Osteocyte (in vitro differentiated cells): ENCODE results near the gene RAD18. TPM values are rescaled to one million over a fixed set of nuclear protein-coding genes. Genes with fewer than 3 reads are reported as not detected.

ENCODE experiments used
- DNase-seq: peaks from one replicate; pipeline ENCODE4 v3.0.0; 2021; ENCODE audit warnings: mixed read lengths; ENCODE audit not compliant: unreplicated experiment; ENCODE audit errors: extremely low spot score
- H3K27ac Mint-ChIP-seq: one replicate; pipeline ENCODE4 v1.8.0; 2021; ENCODE audit warnings: mild to moderate bottlenecking, mixed read lengths; ENCODE audit not compliant: unreplicated experiment
- H3K27me3 Mint-ChIP-seq: one replicate; pipeline ENCODE4 v1.8.0; 2021; ENCODE audit warnings: mixed read lengths; ENCODE audit not compliant: unreplicated experiment
- H3K36me3 Mint-ChIP-seq: one replicate; pipeline ENCODE4 v1.8.0; 2021; ENCODE audit warnings: mixed read lengths; ENCODE audit not compliant: unreplicated experiment
- H3K4me1 Mint-ChIP-seq: one replicate; pipeline ENCODE4 v1.8.0; 2021; ENCODE audit warnings: mixed read lengths; ENCODE audit not compliant: unreplicated experiment
- H3K4me3 Mint-ChIP-seq: one replicate; pipeline ENCODE4 v1.8.0; 2021; ENCODE audit warnings: mild to moderate bottlenecking, moderate library complexity, mixed read lengths; ENCODE audit not compliant: unreplicated experiment
- H3K9me3 Mint-ChIP-seq: one replicate; pipeline ENCODE4 v1.8.0; 2021; ENCODE audit warnings: mixed read lengths; ENCODE audit not compliant: unreplicated experiment
- total RNA-seq: library from RNA; stranded (reverse); gene quantifications from 2 replicates; pipeline ENCODE4 v1.2.1, GENCODE V29; 2021
- TF ChIP-seq, protein P1 (sequence below): fragments of 200-600 bp; sonication (generic); IDR thresholded peaks from 2 replicates; pipeline ENCODE4 v1.5.0; 2021; ENCODE audit warnings: antibody characterized with exemption, mild to moderate bottlenecking, moderate library complexity

The RAD18 gene
- total RNA-seq, 1 donor from 2014 or later, result 18.6 TPM

DNA sequence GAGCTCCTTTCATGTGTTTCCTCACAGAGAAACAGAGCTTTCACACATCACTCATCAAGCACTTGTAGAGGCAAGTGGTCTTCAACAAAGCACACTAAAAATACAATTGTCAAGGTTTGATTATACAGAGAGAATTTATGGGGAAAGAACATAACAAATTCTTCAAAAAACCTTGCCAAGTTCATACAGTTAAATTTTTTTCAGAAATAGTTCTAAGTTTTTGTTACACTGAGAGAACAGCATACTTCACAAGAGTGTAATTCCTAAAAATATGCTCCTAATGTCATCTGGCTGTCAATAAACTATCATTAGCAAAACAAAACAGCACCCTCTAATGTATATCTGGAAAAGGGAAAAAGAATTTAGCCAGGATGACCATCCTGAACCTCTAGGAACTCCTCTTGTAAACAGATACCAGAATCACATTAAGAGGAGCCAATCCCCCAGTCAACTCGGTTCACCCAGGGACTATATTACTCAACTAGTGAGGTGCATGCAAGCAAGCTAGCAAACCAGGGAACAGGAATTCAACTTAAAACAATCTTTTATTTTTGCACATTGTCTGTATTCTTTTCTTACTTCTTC, 63.3 kb downstream of the RAD18 start:
- Mint-ChIP-seq H3K36me3 (peaks cover 22% of the 10 kb centered on the region), H3K27me3 (no peaks in the 10 kb centered on the region), H3K9me3 (peaks cover 5% of the 10 kb centered on the region), H3K27ac (peak overlapping the region; percentile 75), H3K4me3 (no peak overlapping the region), H3K4me1 (peaks cover 40% of the 10 kb centered on the region)
- TF ChIP-seq, protein P1, sequence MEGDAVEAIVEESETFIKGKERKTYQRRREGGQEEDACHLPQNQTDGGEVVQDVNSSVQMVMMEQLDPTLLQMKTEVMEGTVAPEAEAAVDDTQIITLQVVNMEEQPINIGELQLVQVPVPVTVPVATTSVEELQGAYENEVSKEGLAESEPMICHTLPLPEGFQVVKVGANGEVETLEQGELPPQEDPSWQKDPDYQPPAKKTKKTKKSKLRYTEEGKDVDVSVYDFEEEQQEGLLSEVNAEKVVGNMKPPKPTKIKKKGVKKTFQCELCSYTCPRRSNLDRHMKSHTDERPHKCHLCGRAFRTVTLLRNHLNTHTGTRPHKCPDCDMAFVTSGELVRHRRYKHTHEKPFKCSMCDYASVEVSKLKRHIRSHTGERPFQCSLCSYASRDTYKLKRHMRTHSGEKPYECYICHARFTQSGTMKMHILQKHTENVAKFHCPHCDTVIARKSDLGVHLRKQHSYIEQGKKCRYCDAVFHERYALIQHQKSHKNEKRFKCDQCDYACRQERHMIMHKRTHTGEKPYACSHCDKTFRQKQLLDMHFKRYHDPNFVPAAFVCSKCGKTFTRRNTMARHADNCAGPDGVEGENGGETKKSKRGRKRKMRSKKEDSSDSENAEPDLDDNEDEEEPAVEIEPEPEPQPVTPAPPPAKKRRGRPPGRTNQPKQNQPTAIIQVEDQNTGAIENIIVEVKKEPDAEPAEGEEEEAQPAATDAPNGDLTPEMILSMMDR, result peak; percentile 38
- no peak for DNase-seq

DNA sequence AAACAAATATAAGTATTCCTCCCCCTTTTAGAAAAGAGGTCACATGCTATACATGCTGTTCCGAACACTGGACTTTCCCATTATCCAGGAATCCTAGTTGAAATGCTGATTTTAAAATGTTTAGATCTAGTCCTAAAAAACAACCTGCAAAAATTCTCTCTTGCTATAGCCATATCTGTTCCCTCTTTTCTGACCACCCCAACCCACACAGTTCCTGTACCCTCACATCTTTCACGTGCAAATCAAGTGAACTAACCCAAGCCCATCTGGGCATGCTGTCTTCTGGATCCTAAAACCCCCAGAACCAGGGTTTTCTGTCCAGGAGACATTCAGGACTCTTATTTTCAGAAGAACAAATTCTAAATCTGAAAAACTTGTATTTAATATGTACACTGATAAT, 67.4 kb downstream of the RAD18 start:
- Mint-ChIP-seq H3K27ac (no peak overlapping the region), H3K9me3 (peaks cover 4% of the 10 kb centered on the region)

DNA sequence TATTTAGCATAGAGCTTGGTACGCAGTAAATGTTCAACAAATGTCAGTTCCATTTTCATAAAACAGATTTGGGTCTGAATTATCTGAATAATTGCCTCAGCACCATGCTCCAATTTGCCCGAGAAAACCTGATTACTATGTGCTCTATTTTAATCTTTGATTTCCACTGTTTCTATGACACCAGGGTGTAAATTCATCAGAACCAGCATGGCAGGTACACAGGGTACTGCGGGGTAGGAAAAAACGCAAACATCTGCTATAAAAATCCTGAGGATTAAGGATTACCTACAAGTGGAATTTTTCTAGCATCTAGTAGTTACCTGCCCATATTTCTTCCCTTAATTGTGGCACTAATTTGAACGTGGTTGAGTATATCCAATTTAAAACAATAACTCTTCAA, 70.3 kb downstream of the RAD18 start:
- DNase-seq, result no peak
- Mint-ChIP-seq H3K4me3 (no peak overlapping the region), H3K36me3 (peaks cover 11% of the 10 kb centered on the region), H3K4me1 (peaks cover 50% of the 10 kb centered on the region), H3K9me3 (peaks cover 4% of the 10 kb centered on the region), H3K27ac (no peak overlapping the region), H3K27me3 (no peaks in the 10 kb centered on the region)
- TF ChIP-seq, protein P1, result no peak

More for the DNA sequence above, 67.4 kb downstream of the RAD18 start:
- no peak for DNase-seq
- Mint-ChIP-seq H3K36me3 (peaks cover 16% of the 10 kb centered on the region), H3K4me3 (no peak overlapping the region), H3K4me1 (peaks cover 42% of the 10 kb centered on the region), H3K27me3 (no peaks in the 10 kb centered on the region)
- TF ChIP-seq, protein P1, result no peak

DNA sequence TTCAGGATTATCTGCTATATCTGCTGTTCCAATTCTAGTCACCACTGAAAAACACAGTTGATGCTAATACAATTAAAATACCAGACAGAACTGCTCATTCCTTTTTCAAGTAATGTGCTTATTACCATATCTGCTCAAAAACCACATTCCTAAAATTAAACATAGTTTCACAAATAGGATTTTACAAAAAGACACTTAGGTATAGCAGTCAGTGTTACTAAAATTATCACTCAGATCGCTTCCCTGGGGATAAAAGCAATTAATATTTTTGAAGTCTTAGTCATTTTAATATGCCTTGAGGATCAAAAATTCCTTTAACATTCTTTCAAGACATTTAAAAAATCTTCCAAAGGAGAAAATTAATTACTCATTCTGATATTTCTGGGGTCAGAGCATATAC, 71.5 kb downstream of the RAD18 start:
- H3K36me3 Mint-ChIP-seq, result peaks cover 11% of the 10 kb centered on the region
- H3K27ac Mint-ChIP-seq, result peak overlapping the region; percentile 67
- DNase-seq, result no peak
- H3K4me1 Mint-ChIP-seq, result peaks cover 62% of the 10 kb centered on the region
- TF ChIP-seq, protein P1, result no peak
- no peaks in the 10 kb centered on the region for H3K27me3 Mint-ChIP-seq
- H3K9me3 Mint-ChIP-seq, result peaks cover 4% of the 10 kb centered on the region
- H3K4me3 Mint-ChIP-seq, result no peak overlapping the region

DNA sequence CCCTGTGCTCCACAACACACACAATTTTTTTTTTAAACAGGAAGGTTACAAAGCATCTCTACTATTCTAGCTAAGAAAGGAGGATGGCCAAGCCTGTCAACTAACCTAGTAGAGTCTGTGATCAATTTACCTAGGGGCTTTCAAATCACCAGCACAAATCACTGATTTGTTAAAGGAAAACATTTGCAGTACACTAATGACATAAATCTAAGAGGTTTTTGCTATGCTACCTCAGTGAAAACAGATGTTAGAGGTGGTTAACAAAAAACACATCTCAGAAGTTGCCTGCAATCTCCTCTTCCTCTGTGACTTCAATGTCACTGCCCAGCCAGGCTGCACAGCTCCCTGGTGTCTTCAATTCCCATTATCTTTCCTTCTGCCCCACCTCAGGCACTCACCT, 72.0 kb downstream of the RAD18 start:
- peaks cover 4% of the 10 kb centered on the region for H3K9me3 Mint-ChIP-seq
- H3K27ac Mint-ChIP-seq, result peak overlapping the region; percentile 67
- H3K36me3 Mint-ChIP-seq, result peaks cover 9% of the 10 kb centered on the region
- TF ChIP-seq, protein P1, result no peak
- H3K4me1 Mint-ChIP-seq, result peaks cover 63% of the 10 kb centered on the region
- no peak overlapping the region for H3K4me3 Mint-ChIP-seq
- DNase-seq, result no peak
- no peaks in the 10 kb centered on the region for H3K27me3 Mint-ChIP-seq
